GM19099 (cell line): Measurements from ENCODE around the gene PCP2.

Source experiments
- POLR2A ChIP-seq: IDR thresholded peaks from 3 replicates; pipeline ENCODE4 v1.6.1; 2011; ENCODE audit warnings: low read depth; ENCODE audit not compliant: insufficient read length; ENCODE audit errors: extremely low read depth

The PCP2 gene

DNA sequence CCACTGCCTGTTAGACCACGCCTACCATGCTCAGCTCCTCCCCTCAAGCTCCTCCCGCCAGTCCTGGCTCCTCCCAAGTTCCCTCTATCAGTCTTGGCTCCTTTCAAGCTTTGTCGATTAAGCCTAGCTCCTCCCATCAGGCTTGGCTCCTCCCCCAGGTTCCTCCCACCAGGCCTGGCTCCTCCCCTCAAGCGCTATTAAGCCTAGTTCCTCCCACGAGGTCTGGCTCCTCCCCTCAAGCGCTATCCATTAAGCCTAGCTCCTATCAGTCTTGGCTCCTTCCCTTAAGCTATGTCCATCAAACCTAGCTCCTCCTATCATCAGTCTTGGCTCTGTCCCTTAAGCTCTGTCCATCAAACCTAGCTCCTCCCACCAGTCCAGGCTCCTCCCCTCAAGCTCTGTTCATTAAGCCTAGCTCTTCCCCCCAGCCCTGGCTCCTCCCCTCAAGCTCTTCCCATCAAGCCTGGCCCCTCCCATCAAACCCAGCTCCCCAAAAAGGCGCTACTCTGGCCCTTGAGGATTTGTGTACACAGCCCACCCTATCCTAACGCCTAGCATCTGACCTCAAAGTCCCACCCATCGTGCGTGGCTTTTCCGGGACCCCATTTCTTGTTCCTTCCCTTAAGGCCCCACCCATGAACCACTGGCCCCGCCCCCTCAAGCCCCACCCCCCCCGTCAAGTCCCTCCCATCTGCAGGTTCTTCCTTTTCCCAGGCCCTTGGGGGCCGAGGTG, 27.9 kb downstream of the PCP2 start:
- no peak for TF ChIP-seq POLR2A

DNA sequence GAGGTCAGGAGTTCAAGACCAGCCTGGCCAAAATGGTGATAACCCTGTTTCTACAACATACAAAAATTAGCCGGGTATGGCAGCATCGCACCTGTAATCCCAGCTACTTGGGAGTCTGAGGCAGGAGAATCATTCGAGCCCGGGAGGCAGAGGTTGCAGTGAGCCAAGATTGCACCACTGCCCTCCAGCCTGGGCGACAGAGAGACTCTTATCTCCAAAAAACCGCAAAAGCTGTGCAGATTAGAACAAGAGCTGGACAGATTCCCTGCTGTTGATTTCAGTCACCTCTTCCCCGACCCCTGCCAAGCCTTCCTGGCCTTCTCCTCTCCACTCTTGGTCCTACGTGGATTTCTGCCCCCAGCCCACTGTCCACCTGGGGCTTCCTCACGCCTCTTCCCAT, 29.6 kb downstream of the PCP2 start:
- TF ChIP-seq POLR2A, result no peak

DNA sequence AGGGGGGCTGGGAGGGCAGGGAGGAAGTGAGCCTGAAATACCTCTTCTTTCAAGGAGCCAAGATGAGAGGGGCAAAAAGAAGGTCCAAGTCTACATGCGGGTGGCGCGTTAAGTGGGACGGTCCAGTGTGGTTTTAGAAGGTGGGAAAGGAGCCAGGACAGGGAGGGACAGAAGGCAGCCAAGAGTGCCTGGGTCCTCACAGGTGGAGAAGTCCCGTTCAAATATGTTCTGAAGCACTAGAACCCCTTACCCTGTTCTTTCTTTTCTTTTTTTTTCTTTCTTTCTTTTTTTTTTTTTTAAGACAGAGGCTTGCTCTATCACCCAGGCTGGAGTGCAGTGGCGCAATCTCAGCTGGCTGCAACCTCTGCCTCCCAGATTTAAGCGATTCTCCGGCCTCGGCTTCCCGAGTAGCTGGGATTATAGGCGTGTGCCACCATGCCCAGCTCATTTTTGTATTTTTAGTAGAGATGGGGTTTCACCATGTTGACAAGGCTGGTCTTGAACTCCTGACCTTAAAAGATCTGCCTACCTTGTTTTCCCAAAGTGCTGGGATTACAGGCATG, 30.5 kb downstream of the PCP2 start:
- TF ChIP-seq POLR2A, result no peak

- no peak for TF ChIP-seq POLR2A
Observed at GRCh38 chr19:7602240-7602934, 31.1 kb downstream of the PCP2 start.

DNA sequence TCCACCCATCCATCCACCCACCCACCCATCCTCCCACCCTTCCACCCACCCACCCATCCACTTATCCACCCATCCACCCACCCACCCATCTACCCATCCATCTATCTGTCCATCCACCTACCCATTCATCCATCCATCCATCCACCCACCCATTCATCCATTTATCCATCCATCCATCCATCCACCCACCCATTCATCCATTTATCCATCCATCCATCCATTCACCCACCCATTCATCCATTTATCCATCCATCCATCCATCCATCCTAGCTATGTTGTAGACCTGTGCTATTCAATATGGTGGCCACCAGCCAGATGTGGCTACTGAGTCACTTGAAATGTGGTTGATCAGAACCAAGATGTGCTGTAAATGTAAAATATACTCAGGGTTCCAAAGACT, 32.8 kb downstream of the PCP2 start:
- no peak for TF ChIP-seq POLR2A

DNA sequence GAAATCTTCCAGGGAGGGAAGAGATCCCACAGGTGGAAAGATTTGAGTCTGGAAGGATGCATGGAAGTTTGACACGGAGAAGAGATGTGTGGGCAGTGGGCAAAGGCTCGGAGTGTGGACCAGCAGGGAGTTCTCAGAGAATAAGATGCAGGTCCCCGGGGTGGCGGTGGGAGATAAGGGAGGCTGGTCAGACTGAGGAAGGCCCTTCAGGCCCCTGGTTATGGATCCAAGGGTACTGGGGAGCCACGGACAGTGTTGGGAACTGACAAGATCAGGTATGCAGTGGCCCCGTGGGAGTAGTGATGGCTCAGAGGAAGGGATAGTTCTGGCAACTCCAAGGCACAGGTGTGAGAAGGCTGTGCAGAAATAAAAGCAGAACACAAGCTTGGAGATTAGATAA, 35.3 kb downstream of the PCP2 start:
- TF ChIP-seq POLR2A, result no peak

GRCh38 chr19:7597689-7598088, 35.8 kb downstream of the PCP2 start:
- no peak for TF ChIP-seq POLR2A

- no peak for TF ChIP-seq POLR2A
Observed at GRCh38 chr19:7596211-7596937, 37.1 kb downstream of the PCP2 start.

DNA sequence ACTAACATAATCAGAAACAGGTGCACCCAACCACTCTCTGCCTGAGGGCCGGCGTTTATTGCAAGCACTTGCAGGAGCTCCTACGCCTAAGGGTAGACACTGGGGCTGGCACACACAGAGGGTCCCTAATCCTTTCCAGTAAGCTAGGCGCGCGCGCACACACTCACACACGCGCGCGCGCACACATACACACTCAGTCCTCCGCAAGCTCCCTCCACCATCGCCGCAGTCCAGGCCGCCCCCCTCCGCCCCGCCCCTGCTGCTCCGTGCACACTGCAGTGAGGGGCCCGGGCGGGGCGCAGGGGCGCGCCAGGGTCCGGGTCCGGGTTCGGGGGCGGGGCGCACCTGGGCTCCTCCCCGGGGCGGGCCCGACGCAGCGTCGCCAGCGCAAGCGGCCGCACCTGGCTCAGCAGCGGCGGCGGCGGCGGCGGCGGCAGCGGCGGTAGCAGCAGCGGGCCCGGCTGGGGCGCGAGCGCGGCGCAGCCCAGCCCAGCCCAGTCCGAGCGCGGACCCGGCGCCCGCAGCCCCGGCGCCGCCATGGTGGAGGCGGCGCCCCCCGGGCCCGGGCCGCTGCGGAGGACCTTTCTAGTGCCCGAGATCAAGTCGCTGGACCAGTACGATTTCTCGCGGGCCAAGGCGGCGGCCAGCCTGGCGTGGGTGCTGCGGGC, 37.9 kb downstream of the PCP2 start, which contains the start of gene CAMSAP3:
Gene CAMSAP3 (plus strand): TSS at position 398 of the 668 bp plus-strand sequence. CDS start 140 bp downstream, at position 538.
- TF ChIP-seq POLR2A, result no peak

- TF ChIP-seq POLR2A, result no peak
Observed at GRCh38 chr19:7590256-7590655, 43.3 kb downstream of the PCP2 start.

DNA sequence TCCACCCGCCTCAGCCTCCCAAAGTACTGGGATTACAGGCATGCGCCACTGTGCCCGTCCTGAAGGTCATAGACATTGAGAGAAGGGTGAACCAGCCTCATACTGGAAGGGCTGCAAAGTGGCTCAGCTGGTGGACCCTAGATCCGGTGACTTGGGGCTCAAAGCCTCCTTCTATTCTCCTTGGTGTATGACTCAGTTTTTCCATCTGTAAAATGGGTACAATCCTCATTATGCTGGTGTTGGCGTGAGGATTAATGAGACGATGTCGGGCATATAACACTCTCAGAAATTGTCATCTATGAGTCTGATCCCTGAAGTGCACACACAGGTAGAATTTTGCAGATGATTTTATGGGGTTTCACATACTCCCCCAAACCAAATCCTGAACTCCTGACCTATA, 43.7 kb downstream of the PCP2 start:
- TF ChIP-seq POLR2A, result no peak

DNA sequence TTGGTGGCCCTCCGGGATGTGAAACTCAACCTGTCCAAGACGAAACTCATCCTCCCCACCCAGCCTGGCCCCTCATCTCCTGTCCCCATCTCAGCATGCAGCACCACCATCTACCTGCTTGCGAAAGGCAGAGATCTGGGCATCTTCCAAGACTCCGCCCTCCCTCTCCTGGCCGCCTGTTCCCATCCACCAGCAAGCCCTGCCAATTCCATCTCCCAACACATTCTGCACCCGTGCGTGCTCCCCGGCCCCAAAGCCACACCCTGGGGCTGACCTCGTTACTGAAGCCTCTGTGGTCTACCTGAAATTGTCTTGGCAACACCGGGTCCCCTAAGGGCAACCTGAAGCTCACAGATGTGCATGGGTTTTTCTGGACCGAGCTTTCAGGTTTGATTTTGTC, 51.1 kb downstream of the PCP2 start:
- TF ChIP-seq POLR2A, result no peak
